OCI-LY7 (cell line): ENCODE measurements around the gene ELOVL6. TPM values are rescaled to one million over a fixed set of nuclear protein-coding genes. Genes with fewer than 3 reads are reported as not detected.
"Not testable (repeated sequence)": the region's sequence is repeated elsewhere in the genome, so short reads cannot be mapped to it uniquely, and the experiment has no call there.

Experiments
- BruUV-seq: library from RNA; stranded (reverse); fragments of 400-500 nt; replicated peaks from 2 replicates; lab custom pipeline; 2021; lab: Mats Ljungman, UMichigan
- CTCF ChIA-PET: fragments of 300-600 bp; sonication (Branson Sonifier 250); formaldehyde crosslinking; loops from one replicate; lab custom pipeline; 2022; ENCODE audit warnings: antibody characterized with exemption; ENCODE audit not compliant: unreplicated experiment; lab: Charles Lee
- POLR2A ChIA-PET: fragments of 300-600 bp; sonication (Branson Sonifier 250); formaldehyde crosslinking; loops from one replicate; lab custom pipeline; 2022; ENCODE audit warnings: antibody characterized with exemption; lab: Charles Lee
- DNase-seq: peaks from one replicate; pipeline ENCODE4 v3.0.0-alpha.2; 2015; ENCODE audit warnings: low spot score
- H2AFZ ChIP-seq: fragments of 200-600 bp; sonication (generic), shearing (Covaris generic); 2 replicates; pipeline ENCODE4 v1.6.1; 2014; ENCODE audit warnings: mild to moderate bottlenecking, antibody characterized with exemption, low read length, moderate library complexity
- H3K27ac ChIP-seq: fragments of 200-600 bp; sonication (generic); 2 replicates; pipeline ENCODE4 v1.5.1; 2014; ENCODE audit warnings: mixed run types, low read depth, mild to moderate bottlenecking, moderate library complexity, low read length, inconsistent platforms; ENCODE audit not compliant: poor library complexity, severe bottlenecking
- H3K36me3 ChIP-seq: fragments of 200-600 bp; sonication (generic); 2 replicates; pipeline ENCODE4 v1.6.1; 2014; ENCODE audit warnings: mild to moderate bottlenecking, antibody characterized with exemption, low read length, moderate library complexity, mixed read lengths; ENCODE audit not compliant: insufficient read depth
- H3K4me1 ChIP-seq: fragments of 200-600 bp; sonication (generic); 2 replicates; pipeline ENCODE4 v1.5.1; 2014; ENCODE audit warnings: mild to moderate bottlenecking, low read length; ENCODE audit not compliant: insufficient read depth, poor library complexity, severe bottlenecking
- H3K4me2 ChIP-seq: fragments of 200-600 bp; sonication (generic); 2 replicates; pipeline ENCODE4 v1.6.1; 2014; ENCODE audit warnings: mild to moderate bottlenecking, low read length
- H3K4me3 ChIP-seq: fragments of 200-600 bp; sonication (generic); 2 replicates; pipeline ENCODE4 v1.5.1; 2014; ENCODE audit warnings: mild to moderate bottlenecking, low read depth, low read length; ENCODE audit not compliant: poor library complexity, severe bottlenecking
- H3K79me2 ChIP-seq: fragments of 200-600 bp; sonication (generic); 2 replicates; pipeline ENCODE4 v1.6.1; 2016; ENCODE audit warnings: low read depth, mild to moderate bottlenecking, low read length, moderate library complexity, mixed read lengths; ENCODE audit not compliant: insufficient read depth
- H3K9me2 ChIP-seq: fragments of 200-600 bp; sonication (generic); 2 replicates; pipeline ENCODE4 v1.6.1; 2016; ENCODE audit warnings: mild to moderate bottlenecking, low read length, mixed read lengths; ENCODE audit not compliant: insufficient read depth
- H3K9me3 ChIP-seq: fragments of 200-600 bp; sonication (generic); 2 replicates; pipeline ENCODE4 v1.6.1; 2014; ENCODE audit warnings: mild to moderate bottlenecking, mixed run types, low read length, mixed read lengths
- H4K20me1 ChIP-seq: fragments of 200-600 bp; sonication (generic); 2 replicates; pipeline ENCODE4 v1.6.1; 2014; ENCODE audit warnings: mild to moderate bottlenecking, antibody characterized with exemption, low read length, moderate library complexity, mixed read lengths; ENCODE audit not compliant: insufficient read depth
- CTCF ChIP-seq: fragments of 200-600 bp; sonication (generic); conservative IDR thresholded peaks from 2 replicates; pipeline ENCODE4 v1.5.1; 2014; ENCODE audit warnings: mild to moderate bottlenecking, antibody characterized with exemption, low read length, moderate library complexity, mixed read lengths
- EZH2phosphoT487 ChIP-seq: fragments of 200-600 bp; sonication (generic); IDR thresholded peaks from 2 replicates; pipeline ENCODE4 v1.6.1; 2018; ENCODE audit warnings: low read depth, borderline replicate concordance, mild to moderate bottlenecking, mixed run types, antibody characterized with exemption, low read length, moderate library complexity, mixed read lengths
- intact Hi-C: fragments of 100-400 bp; cut with micrococcal nuclease; formaldehyde crosslinking; loops from one replicate; pipeline ENCODE4 v1.10.0; 2022; ENCODE audit not compliant: unreplicated experiment
- total RNA-seq, 2 experiments: library from RNA; depleted of rRNA in 1 of 2; stranded (reverse); fragments of >200 nt in 1 of 2; shearing (Covaris generic) in 1 of 2; gene quantifications; 2 replicates each; pipeline ENCODE4 v1.2.3, GENCODE V29; 2014 to 2022

ELOVL6 gene
- total RNA-seq, 2 experiments from 2014 or later: 14.5 to 45.5 TPM

- no peak for TF ChIP-seq EZH2phosphoT487
- H3K79me2 ChIP-seq: peaks cover 8% of the 10 kb centered on the region; the same call in 1 of the 2 replicates
- DNase-seq: no peak
- no peak overlapping the region for H2AFZ ChIP-seq
- H3K27ac ChIP-seq: no peak overlapping the region
- peaks cover 40% of the 10 kb centered on the region for H3K36me3 ChIP-seq
- no peak overlapping the region for H3K4me2 ChIP-seq
- no peaks in the 10 kb centered on the region for H4K20me1 ChIP-seq
- intact Hi-C loops: no loop called here
- CTCF ChIA-PET: no interaction called here
- POLR2A ChIA-PET: interaction anchor here (0.6 to 1.2 kb wide), 4 partner anchors 15 to 39 kb away, joined by 3 to 5 read pairs (median 4); partner anchors contain the start of gene ELOVL6
- H3K4me3 ChIP-seq: no peak overlapping the region
- BruUV-seq: no TSS peak
- no peaks in the 10 kb centered on the region for H3K9me3 ChIP-seq
- no peaks in the 10 kb centered on the region for H3K4me1 ChIP-seq
- H3K9me2 ChIP-seq: no peaks in the 10 kb centered on the region
These were observed 38.9 kb downstream of the ELOVL6 start for GRCh38 chr4:110159541-110159940.

GRCh38 chr4:110157580-110157979, 40.8 kb downstream of the ELOVL6 start:
- Histone ChIP-seq H3K4me1 (no peaks in the 10 kb centered on the region), H4K20me1 (no peaks in the 10 kb centered on the region), H3K4me2 (no peak overlapping the region), H3K9me2 (no peaks in the 10 kb centered on the region), H3K4me3 (no peak overlapping the region), H3K36me3 (peaks cover 26% of the 10 kb centered on the region), H3K9me3 (no peaks in the 10 kb centered on the region), H3K27ac (no peak overlapping the region), H2AFZ (no peak overlapping the region), H3K79me2 (peaks cover 9% of the 10 kb centered on the region; the same call in 1 of the 2 replicates)
- no peak for TF ChIP-seq EZH2phosphoT487
- no peak for TF ChIP-seq CTCF
- DNase-seq: no peak
- intact Hi-C loops: no loop called here
- BruUV-seq: no TSS peak
- CTCF ChIA-PET: no interaction called here
- POLR2A ChIA-PET: interaction anchor here (0.6 to 1.0 kb wide), 2 partner anchors 13 to 41 kb away, joined by 4 read pairs; partner anchors contain the start of gene ELOVL6

GRCh38 chr4:110157166-110157565, 41.2 kb downstream of the ELOVL6 start:
- H2AFZ ChIP-seq, BruUV-seq, H4K20me1 ChIP-seq, H3K27ac ChIP-seq, H3K4me2 ChIP-seq, H3K9me2 ChIP-seq, CTCF ChIA-PET, H3K4me1 ChIP-seq, H3K4me3 ChIP-seq, DNase-seq, H3K9me3 ChIP-seq, intact Hi-C loops, H3K79me2 ChIP-seq: not testable (repeated sequence)
- H3K36me3 ChIP-seq: peaks cover 26% of the 10 kb centered on the region
- POLR2A ChIA-PET: interaction anchor here (0.6 to 1.0 kb wide), 2 partner anchors 13 to 41 kb away, joined by 4 read pairs; partner anchors contain the start of gene ELOVL6
